PC-9 (cell line): ENCODE results near the gene SAPCD2. TPM values are rescaled to one million over a fixed set of nuclear protein-coding genes. Genes with fewer than 3 reads are reported as not detected.
A peak's percentile ranks its signal among the peaks of the same experiment; 100 is the strongest.

Experiments used
- BruUV-seq: library from RNA; stranded (reverse); fragments of 400-500 nt; replicated peaks from 2 replicates; lab custom pipeline; 2021; lab: Mats Ljungman, UMichigan
- CTCF ChIA-PET: fragments of 300-600 bp; sonication (Branson Sonifier 250); formaldehyde crosslinking; loops from one replicate; lab custom pipeline; 2022; ENCODE audit warnings: antibody characterized with exemption; lab: Charles Lee
- POLR2A ChIA-PET: fragments of 300-600 bp; sonication (Branson Sonifier 250); formaldehyde crosslinking; loops from one replicate; lab custom pipeline; 2022; ENCODE audit warnings: antibody characterized with exemption; ENCODE audit not compliant: unreplicated experiment; lab: Charles Lee
- DNase-seq, 2 experiments: peaks; one replicate each; pipeline versions ENCODE4 v3.0.0 to v3.0.0-alpha.2; 2015 to 2022; ENCODE audit warnings: mixed read lengths in 1 of 2
- H2AFZ ChIP-seq: fragments of 200-600 bp; sonication (generic); 2 replicates; pipeline ENCODE4 v1.8.1; 2017; ENCODE audit warnings: antibody characterized with exemption
- H3F3A ChIP-seq: fragments of 200-600 bp; sonication (generic); 2 replicates; pipeline ENCODE4 v1.8.1; 2017; ENCODE audit warnings: antibody characterized with exemption, mild to moderate bottlenecking, low read depth; ENCODE audit not compliant: insufficient read depth
- H3K27ac ChIP-seq: fragments of 200-600 bp; sonication (generic); 2 replicates; pipeline ENCODE4 v1.6.1; 2016; ENCODE audit warnings: mixed run types
- H3K27me3 ChIP-seq: fragments of 200-600 bp; sonication (generic); 2 replicates; pipeline ENCODE4 v1.6.1; 2016; ENCODE audit warnings: low read depth, mixed run types; ENCODE audit not compliant: insufficient read depth
- H3K36me3 ChIP-seq: fragments of 200-600 bp; sonication (generic); 2 replicates; pipeline ENCODE4 v1.6.1; 2016; ENCODE audit warnings: low read depth, mixed run types
- H3K4me1 ChIP-seq: fragments of 200-600 bp; sonication (generic); replicated peaks from 2 replicates; pipeline ENCODE4 v1.6.1; 2016; ENCODE audit warnings: mixed run types; ENCODE audit not compliant: insufficient read depth
- H3K4me2 ChIP-seq: fragments of 200-600 bp; sonication (generic); 2 replicates; pipeline ENCODE4 v1.6.1; 2017; ENCODE audit warnings: mixed run types
- H3K4me3 ChIP-seq: fragments of 200-600 bp; sonication (generic); 2 replicates; pipeline ENCODE4 v1.6.1; 2016; ENCODE audit warnings: mixed run types
- H3K79me2 ChIP-seq: fragments of 200-600 bp; sonication (generic); 2 replicates; pipeline ENCODE4 v1.6.1; 2017; ENCODE audit warnings: low read depth, mixed run types
- H3K9me2 ChIP-seq: fragments of 200-600 bp; sonication (generic); 2 replicates; pipeline ENCODE4 v1.8.1; 2017; ENCODE audit warnings: mild to moderate bottlenecking; ENCODE audit not compliant: insufficient read depth
- H3K9me3 ChIP-seq: fragments of 200-600 bp; sonication (generic); 2 replicates; pipeline ENCODE4 v1.8.1; 2016; ENCODE audit warnings: low read depth; ENCODE audit not compliant: insufficient read depth
- H4K20me1 ChIP-seq: fragments of 200-600 bp; sonication (generic); 2 replicates; pipeline ENCODE4 v1.8.1; 2017; ENCODE audit not compliant: insufficient read depth
- EZH2 ChIP-seq: fragments of 200-600 bp; sonication (generic); IDR thresholded peaks from 2 replicates; pipeline ENCODE4 v1.8.0; 2017; ENCODE audit warnings: antibody characterized with exemption, low read depth
- intact Hi-C: fragments of 100-400 bp; cut with micrococcal nuclease; formaldehyde crosslinking; loops from one replicate; pipeline ENCODE4 v1.10.0; 2022; ENCODE audit not compliant: unreplicated experiment
- total RNA-seq: library from RNA; stranded (reverse); gene quantifications from 2 replicates; pipeline ENCODE4 v1.2.3, GENCODE V29; 2021
- TF ChIP-seq, protein P1 (sequence below): fragments of 200-600 bp; sonication (generic); conservative IDR thresholded peaks from 2 replicates; pipeline ENCODE4 v1.6.1; 2017; ENCODE audit warnings: mixed run types, antibody characterized with exemption, mild to moderate bottlenecking, moderate library complexity

The SAPCD2 gene
- total RNA-seq, 1 experiment from 2014 or later: 50.3 TPM

DNA sequence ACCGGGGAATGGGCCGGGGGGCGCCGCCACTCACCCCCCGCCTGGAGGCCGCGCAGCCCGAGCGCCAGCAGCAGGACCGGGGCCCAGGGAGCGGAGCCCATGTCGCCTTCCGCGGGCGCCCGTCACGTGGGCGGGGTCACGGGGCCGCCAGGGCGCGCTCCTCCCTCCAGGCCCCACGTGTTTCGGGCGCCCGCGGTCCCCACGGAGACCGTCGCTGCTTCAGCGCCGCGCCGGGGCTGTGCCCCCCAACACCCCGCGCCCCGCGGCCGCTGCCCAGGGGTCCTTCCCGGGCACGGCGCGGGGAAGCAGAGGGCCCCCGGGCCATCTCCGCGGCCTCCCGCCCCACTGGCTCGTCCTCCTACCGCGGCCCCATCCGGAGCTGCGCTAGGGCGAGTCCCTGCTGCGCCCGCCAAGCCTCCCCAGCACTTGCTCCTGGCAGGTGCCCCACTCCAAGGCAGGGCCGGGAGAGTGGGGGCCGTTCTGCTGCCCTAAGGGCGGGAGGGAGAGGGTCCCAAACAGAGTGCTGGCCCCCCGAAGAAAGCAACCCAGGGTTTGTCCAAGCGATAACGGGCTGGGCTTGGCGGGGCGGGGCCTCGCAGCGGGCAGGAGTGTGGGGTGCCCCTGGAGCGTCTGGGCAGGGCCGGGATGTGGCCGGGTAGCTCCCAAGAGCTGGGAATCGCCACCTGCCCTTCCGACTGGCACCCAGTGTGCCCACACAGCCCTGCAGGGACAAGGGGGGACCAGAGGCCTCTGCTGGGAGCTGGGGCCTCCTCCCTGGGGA, 44.4 kb upstream of the SAPCD2 start, which contains the start of gene DPP7:
Gene DPP7 (minus strand): TSS at position 121 of the 781 bp plus-strand sequence. CDS start 20 bp downstream, at position 101.
- Histone ChIP-seq H3K4me1 (peaks cover 6% of the 10 kb centered on the region), H3K4me3 (peak within 1 kb of the TSS; percentile 72), H3K79me2 (no peaks in the 10 kb centered on the region), H4K20me1 (no peaks in the 10 kb centered on the region), H2AFZ (peak within 1 kb of the TSS; percentile 92), H3K9me3 (no peaks in the 10 kb centered on the region), H3K9me2 (no peaks in the 10 kb centered on the region), H3F3A (peaks cover 3% of the 10 kb centered on the region; the same call in 1 of the 2 replicates), H3K27ac (no peak within 1 kb of the TSS), H3K27me3 (no peaks in the 10 kb centered on the region), H3K36me3 (no peaks in the 10 kb centered on the region), H3K4me2 (peak within 1 kb of the TSS; percentile 95)
- no TSS peak for BruUV-seq
- CTCF ChIA-PET: interaction anchor here (0.5 to 1.4 kb wide), 3 partner anchors 47 to 122 kb away, joined by 3 to 5 read pairs (median 4); partner anchors contain the start of gene RNF224
- DNase-seq: peak in 1 of 2 experiments; percentile 74
- no peak for TF ChIP-seq EZH2
- TF ChIP-seq, protein P1, sequence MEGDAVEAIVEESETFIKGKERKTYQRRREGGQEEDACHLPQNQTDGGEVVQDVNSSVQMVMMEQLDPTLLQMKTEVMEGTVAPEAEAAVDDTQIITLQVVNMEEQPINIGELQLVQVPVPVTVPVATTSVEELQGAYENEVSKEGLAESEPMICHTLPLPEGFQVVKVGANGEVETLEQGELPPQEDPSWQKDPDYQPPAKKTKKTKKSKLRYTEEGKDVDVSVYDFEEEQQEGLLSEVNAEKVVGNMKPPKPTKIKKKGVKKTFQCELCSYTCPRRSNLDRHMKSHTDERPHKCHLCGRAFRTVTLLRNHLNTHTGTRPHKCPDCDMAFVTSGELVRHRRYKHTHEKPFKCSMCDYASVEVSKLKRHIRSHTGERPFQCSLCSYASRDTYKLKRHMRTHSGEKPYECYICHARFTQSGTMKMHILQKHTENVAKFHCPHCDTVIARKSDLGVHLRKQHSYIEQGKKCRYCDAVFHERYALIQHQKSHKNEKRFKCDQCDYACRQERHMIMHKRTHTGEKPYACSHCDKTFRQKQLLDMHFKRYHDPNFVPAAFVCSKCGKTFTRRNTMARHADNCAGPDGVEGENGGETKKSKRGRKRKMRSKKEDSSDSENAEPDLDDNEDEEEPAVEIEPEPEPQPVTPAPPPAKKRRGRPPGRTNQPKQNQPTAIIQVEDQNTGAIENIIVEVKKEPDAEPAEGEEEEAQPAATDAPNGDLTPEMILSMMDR: no peak
- intact Hi-C loops: loop anchor here (5.0 kb wide), 1 partner anchor 68 kb away; the partner anchor contains the start of gene NPDC1
- POLR2A ChIA-PET: interaction anchor here (0.6 kb wide), 1 partner anchor 140 kb away, joined by 4 read pairs; no protein-coding TSS in a partner anchor

DNA sequence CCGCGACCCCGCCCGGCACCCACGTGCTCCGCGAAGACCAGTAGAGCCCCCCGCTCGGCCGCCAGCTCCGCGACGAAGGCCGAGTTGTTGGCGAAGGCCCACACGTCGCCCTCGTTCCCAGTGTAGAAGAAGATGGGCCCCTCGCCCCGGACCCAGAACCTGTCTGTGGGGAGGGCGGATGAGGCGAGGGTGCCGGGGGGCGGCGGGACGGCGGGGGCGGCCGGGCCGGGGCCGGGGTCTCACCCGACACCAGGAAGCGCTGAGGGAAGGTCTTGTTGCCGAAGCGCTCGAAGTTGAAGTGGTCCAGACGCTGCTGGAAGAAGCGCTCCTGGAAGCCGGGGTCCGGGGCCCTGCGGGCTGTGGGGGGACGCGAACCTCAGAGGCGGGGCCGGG, 43.9 kb upstream of the SAPCD2 start:
- peak overlapping the region; percentile 92 for H2AFZ ChIP-seq
- no peaks in the 10 kb centered on the region for H3K79me2 ChIP-seq
- H3K27ac ChIP-seq: no peak overlapping the region
- no peaks in the 10 kb centered on the region for H3K9me3 ChIP-seq
- no TSS peak for BruUV-seq
- no peaks in the 10 kb centered on the region for H3K36me3 ChIP-seq
- ChIA-PET POLR2A (no interaction called here), CTCF (interaction anchor here (0.5 to 0.7 kb wide), 2 partner anchors 113 to 314 kb away, joined by 4 to 11 read pairs; partner anchors contain the start of gene RNF224)
- peak overlapping the region; percentile 72 for H3K4me3 ChIP-seq
- TF ChIP-seq, protein P1: no peak
- no peak for TF ChIP-seq EZH2
- H3K4me2 ChIP-seq: peak overlapping the region; percentile 95
- H3F3A ChIP-seq: no peaks in the 10 kb centered on the region; the same call in 1 of the 2 replicates
- intact Hi-C loops: no loop called here
- peaks cover 6% of the 10 kb centered on the region for H3K4me1 ChIP-seq
- no peaks in the 10 kb centered on the region for H3K27me3 ChIP-seq
- no peaks in the 10 kb centered on the region for H4K20me1 ChIP-seq
- DNase-seq: no peak
- no peaks in the 10 kb centered on the region for H3K9me2 ChIP-seq

DNA sequence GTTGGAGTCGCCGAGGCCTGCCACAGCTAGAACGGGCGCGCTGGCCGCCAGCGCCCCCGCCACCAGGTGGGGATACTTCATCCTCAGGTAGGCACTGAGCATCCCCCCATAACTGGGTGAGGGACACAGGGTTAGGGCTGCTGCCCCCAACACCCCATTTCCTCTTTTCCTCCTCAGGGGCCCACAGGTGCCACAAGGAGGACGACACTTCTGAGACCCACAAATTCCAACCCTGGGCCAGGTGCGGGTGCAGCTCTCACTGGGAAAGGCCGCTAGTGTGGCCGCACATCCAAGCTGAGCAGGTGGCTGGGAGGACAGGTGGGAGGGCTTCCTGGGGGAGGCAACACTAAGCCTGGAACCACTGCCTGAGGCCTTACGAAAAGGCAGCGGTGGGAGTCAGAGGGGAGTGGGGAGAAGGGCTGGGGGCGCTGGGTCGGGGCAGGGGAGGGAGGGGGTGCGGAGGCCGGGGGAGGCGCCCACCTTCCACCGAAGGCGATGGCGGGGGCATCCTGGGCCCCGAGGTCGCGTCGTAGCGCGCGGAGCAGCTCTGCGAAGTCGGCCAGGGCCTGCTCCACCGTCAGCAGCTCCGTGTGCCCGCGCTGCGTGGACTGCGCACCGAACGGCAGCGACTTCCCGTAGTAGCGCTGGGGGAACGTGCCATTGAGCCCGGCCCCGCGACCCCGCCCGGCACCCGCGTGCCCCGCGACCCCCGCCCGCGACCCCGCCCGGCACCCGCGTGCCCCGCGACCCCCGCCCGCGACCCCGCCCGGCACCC, 43.2 kb upstream of the SAPCD2 start:
- H3K27me3 ChIP-seq: no peaks in the 10 kb centered on the region
- intact Hi-C loops: no loop called here
- peaks cover 6% of the 10 kb centered on the region for H3K4me1 ChIP-seq
- POLR2A ChIA-PET: no interaction called here
- BruUV-seq: TSS peak; percentile 31
- no peaks in the 10 kb centered on the region for H3K9me3 ChIP-seq
- H3K4me2 ChIP-seq: no peak overlapping the region
- H3K36me3 ChIP-seq: no peaks in the 10 kb centered on the region
- no peak for TF ChIP-seq EZH2
- TF ChIP-seq, protein P1: no peak
- no peaks in the 10 kb centered on the region for H3K79me2 ChIP-seq
- CTCF ChIA-PET: interaction anchor here (0.7 kb wide), 1 partner anchor 313 kb away, joined by 11 read pairs; no protein-coding TSS in a partner anchor
- H4K20me1 ChIP-seq: no peaks in the 10 kb centered on the region
- no peaks in the 10 kb centered on the region for H3F3A ChIP-seq
- H2AFZ ChIP-seq: no peak overlapping the region
- H3K27ac ChIP-seq: no peak overlapping the region
- no peaks in the 10 kb centered on the region for H3K9me2 ChIP-seq
- no peak overlapping the region for H3K4me3 ChIP-seq
- DNase-seq: no peak
